HG02970 (cell line): ENCODE data around the gene SOCS2.

Experiments used
- ATAC-seq: cut with Tn5 transposase; IDR thresholded peaks from one replicate; pipeline ENCODE4 v1.9.1; 2021; ENCODE audit warnings: mild to moderate bottlenecking, moderate library complexity, moderate number of reproducible peaks; ENCODE audit not compliant: unreplicated experiment, low FRiP score

The SOCS2 gene

DNA sequence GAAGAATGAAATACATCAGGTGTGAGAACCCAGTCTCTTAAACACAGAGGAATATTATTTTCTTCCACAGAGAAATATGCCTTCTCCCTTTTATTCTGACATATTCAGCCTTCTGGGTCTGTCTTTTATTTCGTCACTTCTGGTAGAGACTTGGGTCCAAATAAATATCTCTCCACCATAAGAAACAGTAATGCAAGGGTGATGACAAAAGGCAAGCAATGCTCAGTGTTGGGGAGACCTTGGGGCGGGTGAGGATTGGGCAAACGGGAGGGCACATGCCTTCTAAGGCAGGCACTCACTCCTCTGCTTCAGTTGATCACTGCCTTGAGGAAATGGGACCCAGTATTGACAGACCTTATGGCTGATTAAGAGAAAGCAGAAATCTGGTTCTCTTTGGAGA, 6.7 kb upstream of the SOCS2 start:
- ATAC-seq: no peak

DNA sequence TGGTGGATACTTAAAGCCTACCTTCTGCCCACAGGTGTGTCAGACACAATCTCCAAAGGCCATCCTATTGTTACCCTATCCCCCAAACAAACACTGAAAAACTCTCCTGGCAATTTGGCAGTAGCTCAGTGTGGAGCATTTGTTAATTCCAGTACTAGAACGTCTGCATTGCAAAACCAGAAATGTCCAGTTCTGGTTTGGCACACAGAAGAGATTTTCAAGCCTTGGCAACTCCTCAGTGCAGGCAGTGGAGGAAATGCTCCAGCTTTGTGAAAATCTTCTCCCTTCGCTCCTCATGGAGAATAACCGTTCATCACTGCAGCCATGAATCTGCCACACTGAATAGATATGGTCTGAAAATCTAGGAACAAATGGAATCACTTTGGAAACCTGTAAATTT, 5.3 kb upstream of the SOCS2 start:
- no peak for ATAC-seq

DNA sequence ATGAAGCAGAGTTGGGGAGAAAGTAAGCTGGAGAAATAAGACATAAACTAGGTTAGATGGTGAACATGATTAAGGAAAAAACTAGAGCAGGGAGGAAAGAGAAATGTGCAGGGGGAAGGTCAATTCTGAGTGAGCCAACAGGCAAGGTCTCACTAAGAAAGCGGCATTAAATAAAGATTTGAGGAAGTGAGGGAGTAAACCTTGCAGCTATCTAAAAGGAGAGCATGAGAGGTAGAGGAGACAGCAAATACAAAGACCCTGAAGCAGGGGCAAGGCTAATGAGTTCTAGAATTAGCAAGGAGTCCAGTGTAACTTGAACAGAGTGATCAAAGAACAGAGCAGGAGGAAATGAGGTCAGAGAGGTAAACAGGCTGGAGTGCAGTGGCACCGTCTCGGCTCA, 4.4 kb upstream of the SOCS2 start:
- ATAC-seq: no peak

DNA sequence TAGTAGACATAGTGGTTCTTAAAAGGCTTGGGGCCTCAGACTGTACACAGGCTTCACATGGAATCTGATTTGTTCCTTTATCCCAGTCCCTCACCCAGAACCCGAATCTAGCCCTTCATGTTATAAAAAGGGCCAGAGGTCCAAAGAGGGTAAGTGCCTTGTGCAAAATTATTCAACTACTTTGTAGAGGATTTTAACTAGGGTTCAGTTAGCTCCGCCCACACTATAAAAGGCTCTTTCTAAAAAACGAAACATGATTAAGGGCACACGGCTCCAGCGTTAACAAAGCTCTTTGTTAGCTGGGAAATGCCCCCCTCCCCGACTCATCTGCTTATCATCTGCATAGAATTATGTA, 3.2 kb upstream of the SOCS2 start:
- ATAC-seq: no peak

DNA sequence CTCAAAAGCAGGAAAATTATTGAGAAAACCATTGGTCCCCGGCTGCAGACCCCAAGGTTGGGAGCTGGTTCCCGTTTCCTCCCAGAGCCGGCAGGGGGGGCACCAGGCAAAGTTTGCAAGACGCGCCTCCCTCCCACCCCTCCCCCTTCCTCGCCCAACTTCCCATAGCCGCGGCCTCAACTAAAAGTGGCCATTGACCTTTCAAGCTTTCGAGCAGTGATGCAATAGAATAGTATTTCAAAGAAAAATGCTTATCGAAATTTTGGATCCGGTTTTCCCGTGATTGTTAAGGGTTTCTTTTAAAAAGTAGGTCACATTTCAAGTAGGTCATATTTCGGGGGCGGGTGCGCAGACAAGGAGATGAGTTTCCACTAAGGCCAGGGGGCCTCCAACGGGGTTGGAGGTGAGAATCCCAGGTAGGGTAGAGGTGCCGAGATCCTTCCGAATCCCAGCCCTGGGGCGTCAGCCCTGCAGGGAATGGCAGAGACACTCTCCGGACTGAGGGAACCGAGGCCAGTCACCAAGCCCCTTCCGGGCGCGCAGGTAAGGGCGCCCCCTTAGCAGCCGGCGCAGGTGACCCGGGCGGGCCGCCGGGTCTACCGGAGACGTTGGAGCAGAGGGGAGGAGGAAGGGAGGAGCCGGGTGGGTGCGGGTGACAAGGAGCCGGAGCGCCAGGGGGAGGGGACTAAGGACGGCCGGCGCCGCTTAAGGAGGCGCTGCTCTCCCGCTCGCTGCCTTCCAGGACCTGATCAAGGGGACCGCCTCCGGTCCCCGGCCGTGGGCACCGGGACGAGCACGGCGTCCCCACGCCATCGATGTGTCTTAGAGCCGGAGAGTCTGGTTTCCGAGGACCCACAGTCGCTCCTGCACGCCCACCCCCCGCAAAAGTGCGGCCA, 2.6 kb upstream of the SOCS2 start:
- ATAC-seq: no peak

DNA sequence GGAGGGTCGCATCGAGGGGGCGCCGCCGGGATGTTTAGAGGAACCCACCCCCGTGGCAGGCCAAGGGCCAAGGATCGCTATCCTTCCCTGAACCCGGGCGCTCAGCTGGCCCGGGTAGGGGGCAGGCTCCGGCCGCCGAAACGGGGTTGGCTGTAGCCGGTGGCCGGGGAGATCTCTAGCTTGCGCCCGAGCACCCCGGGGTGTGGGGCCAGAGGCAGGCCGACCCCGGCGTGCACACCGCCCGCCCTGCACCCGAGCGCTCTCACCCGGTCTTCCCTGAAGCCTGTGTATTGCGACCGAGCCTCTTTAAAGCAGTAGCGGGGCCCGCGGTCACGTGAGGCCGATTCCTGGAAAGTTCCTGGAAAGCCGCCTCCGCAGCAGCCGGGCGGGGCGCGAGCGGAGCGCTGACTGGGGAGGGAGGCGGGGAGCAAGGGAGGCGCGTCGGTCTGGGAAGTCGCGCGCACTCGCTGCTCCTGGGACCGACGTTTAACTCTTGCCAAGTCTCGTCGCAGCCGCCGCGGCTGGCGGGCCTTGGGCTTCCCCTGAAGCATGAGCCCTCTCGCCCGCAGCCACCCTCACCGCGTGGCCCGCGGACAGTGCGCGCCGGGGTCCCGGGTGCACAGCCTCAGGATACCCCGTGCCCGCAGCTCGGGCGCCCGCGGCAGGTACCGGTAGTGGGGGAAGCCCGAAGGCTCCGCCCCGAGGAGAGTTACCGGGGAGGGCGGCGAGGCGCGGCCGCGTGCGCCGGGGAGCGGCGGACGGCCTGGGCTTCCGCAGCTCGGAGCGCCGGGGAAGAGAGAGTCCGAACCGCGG, 1.7 kb upstream of the SOCS2 start:
- ATAC-seq: peak; percentile 38

DNA sequence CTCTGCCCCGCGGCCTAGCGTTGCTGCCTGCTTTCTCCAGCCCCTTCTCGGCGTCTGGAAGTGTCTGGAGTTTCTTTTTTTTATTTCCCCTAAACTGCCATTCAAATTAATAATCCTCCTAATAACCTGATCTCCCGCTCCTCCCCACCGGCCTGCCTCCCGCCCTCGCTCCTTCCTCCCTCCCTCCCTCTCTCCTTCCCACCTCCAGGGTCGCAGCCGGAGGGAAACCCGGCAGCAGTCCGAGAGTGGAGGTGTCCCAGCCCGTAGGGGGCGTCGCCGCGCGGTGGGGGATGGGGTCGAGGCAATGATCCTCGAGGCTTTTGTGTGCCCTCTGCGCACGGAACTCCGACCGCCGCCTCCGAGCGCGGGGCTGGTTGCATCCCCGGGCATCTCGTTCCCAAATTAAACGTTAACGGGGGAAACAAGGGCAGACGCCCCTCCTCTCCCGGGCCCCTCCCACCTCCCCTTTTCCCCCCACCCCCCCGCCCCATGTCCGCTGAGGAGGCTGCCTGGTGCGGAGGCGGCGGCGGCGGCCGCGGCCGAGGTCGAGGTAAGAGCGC, 1.0 kb upstream of the SOCS2 start:
- peak; percentile 3 for ATAC-seq

DNA sequence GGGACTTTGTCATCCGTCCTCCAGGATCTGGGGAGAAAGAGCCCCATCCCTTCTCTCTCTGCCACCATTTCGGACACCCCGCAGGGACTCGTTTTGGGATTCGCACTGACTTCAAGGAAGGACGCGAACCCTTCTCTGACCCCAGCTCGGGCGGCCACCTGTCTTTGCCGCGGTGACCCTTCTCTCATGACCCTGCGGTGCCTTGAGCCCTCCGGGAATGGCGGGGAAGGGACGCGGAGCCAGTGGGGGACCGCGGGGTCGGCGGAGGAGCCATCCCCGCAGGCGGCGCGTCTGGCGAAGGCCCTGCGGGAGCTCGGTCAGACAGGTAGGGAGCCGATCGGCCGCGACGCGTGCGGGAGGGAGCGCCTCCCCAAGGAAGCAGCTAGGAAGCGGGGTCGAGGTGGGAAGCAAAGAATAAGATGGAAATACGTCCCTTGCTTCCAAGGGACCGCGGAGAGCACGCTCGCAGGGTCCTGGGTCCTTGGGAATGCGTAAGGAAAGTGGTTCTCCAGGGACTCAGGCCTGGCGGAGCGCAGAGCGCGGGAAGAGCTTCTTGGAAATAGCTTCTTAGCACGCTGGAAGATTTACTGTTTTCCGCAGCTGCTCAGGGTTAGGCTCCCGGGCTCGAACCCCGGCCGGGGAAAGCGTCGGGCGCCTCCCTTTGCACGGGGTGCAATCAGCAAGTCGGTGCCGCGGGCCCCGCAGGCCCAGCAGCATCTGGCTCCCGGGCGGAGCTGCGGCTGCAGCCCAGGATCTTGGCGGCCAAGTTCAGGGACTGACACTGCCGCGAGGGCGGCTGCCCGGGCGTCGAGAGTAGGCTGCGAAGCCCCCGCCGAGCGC, 457 bp downstream of the SOCS2 start:
- ATAC-seq: no peak

DNA sequence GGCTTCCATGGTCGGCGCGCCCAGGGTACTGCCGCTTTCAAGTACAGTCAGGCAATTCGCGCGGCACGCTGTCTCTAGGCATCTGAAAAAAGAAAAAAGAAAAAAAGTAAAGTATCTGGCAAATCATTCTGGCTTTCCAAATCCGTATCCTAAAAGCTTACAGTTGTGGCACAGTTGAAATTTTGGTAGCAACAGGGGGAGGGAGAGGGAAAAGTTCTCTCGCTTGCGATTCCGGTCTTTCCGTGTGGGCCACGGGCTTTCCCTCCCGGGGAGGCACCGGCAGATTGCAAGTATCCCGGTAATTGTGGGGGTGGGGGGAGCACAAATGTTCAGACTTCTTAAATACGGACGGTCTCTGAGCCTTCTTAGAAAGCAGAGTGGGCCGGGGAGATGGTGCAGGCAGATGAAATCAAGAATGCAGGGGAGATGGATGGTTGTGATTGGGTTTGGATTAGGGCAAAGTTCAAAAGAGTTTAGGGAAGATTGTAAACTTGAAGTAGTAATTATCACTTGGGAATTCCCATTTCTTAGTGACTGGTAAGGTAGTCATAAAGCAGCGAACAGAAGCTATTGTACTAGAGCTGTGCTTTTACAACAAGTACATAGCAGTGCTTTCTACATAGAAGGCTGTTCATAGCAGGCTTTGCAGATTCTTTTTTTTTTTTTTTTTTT, 1.2 kb downstream of the SOCS2 start:
- ATAC-seq: no peak

DNA sequence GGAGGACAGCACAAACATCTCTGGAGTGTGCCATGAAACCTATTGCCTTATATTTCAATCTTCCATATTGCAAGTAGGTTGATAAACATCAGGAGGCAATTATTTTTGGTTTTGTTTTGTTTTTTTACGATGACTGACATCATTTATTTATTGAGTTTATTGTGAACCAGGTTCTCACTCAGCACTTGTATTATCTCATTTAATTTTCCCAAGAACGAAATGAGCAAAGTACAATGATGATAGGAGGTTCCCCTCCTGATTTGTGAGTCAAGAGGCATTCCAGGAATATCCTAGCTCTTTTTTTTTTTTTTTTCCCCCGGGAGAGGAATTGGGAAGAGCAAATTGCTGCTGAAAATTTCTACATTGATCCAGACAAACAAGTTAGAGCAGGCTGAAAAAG, 4.7 kb downstream of the SOCS2 start:
- ATAC-seq: no peak

DNA sequence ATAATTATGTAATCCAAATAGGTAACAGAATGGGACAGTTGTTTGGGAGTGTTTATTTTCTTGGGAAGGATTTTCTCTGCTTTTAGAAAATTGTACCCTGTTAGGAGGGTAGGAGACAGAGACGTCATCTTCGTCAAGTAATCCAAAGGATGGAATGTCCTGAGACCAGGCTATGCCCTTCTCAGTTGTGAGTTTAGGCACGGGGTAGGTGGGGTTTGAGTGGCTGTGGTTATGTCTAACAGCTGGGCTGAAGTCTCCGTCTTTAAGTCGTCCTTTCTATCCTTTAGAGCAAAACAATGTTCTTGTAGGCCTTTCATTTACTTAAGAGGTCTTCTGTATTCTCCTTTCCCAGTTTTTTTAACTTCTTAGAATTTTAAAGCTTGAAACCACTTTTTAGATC, 5.7 kb downstream of the SOCS2 start:
- no peak for ATAC-seq

DNA sequence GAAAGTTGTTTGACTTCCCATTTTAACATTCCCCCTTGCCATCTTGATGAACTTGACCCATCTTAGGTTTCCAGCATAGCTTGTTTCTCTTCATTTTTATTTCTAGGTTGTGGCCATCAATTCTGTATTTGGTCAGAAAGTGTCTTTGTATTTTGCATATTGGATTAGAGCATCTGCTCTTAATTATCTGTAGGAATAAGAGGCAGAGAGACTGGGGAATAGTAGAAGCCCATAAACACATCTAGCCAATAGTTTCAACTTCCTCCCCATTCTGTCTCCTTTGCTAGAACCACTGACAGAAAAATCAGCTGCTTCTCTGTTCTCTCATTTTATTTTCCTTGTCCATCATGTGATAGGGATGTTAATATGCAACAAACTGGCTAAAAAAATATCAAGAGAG, 8.2 kb downstream of the SOCS2 start:
- ATAC-seq: no peak

DNA sequence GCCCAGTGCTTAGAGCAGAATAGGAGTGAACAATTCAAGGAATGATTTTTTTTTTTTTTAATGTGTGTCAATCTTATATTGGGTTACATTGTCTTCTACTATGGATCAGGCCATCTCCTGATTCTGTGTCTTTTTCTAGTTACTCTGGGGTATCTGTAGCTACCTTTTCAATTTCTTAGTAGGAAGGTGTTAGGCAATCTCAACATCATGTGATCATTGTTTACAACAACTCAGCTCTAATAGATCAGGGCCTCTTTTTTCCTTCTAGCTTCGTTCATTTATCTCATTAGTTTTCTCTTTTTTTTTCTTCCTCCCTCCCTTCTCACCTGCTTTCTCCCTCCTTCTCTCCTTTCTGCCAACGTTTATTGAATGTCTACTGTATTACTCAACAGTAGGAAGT, 8.9 kb downstream of the SOCS2 start:
- ATAC-seq: no peak

DNA sequence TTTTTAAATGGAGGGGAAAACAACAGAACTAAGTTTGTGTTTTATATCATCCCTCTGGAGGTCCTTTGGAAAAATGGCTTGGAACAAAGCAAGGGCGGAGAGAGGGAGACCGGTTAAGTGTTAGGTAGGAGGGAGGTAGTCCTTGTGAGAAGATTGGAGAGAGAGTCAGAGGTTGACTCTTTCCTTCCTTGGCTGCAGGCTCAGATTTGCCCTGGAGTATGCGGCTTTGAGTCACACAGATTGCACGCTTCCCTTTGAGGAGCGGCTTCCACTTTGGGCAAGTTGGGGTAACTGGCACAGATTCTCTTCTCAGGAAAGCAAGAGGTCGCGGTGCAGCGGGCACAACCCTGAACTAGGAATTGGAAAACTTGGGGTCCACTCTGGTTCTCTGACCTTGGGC, 9.9 kb downstream of the SOCS2 start:
- no peak for ATAC-seq

DNA sequence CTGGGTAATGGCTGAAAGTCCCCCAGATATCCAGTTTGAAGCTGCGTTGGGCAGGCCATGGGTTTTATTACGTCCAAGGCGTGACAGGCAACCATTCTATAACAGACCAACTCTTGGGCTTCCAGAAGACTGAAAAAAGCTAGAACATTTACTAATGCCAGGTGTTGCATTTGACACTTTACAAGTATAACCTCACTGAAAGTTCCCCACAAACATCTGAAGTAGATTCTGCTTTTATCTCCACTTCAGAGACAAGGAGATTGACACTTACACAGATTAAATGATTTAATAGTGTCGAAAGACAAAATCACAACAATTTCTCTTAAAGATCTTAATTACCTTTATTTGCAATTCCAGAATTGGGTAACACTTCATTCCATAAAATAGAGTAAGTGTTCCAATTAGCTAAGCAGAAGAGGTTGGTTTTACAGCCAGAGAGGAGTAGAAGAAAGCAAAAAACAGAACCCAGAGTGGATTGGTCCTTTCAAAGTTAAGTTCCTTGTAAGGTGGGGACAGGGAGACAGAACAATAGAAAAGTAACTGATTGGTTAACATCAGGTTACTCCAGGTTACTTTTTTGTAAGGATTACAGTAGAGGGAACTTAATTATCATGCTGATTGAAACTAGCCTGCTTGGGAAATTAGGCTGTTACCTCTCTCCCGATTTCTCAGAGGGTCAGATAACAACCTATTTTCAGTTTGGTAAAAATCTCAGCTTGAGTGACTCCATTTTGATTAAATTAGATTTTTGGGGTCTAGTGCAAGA, 11.3 kb downstream of the SOCS2 start:
- ATAC-seq: no peak

DNA sequence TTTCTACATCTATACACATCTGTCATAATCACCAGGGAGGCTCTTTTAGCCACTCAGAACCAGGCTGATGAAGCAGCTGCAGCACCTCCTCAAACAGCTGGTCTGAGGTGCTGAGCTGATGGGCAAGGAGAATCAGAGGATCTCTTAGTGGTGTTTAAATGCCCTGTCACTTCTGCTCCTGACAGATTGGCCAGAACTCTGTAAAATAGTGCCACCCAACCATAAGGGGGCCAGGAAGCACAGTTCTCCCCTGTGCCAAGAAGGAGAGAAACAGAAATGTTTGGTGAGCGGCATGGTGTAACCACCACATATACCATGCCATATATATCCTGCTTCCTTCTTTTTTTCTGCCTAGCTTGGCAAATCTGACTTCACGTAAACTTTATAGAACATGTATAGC, 12.8 kb downstream of the SOCS2 start:
- ATAC-seq: no peak

DNA sequence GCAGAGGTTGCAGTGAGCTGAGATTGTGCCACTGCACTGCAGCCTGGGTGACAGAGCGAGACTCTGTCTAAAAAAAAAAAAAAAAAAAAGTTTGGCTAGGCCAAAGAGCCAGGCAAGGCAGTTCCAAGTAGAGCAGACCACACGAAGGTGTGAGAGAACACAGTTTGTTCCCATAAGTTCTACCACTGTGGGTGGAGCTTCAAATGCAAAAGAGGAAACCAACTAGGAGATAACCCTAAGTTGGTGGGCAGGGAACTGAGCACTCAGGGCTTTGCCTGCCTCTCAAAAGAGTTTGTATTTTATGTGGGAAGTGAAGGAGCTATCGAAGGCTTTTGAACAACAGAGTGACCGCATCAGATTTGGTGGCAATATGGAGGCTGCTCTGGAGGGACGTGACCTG, 15.1 kb downstream of the SOCS2 start:
- ATAC-seq: no peak

DNA sequence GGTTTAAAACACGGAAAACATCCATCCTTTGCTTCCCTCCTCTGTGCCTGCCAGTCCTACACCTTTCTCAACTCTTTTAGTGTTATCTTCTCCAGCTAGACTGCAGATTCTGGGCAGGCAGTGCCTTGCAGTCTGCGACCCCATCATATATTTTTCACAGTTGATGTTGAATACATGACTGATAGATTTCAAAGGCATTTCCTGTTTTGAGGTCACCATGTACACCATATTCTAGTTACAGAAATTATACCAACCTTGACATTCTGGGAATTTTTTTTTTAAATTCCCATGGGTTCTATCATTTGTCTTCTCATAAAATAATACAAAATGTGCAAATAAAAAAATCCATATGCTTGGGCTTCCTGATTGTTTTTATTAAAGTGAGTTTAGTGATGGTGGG, 16.6 kb downstream of the SOCS2 start:
- no peak for ATAC-seq

DNA sequence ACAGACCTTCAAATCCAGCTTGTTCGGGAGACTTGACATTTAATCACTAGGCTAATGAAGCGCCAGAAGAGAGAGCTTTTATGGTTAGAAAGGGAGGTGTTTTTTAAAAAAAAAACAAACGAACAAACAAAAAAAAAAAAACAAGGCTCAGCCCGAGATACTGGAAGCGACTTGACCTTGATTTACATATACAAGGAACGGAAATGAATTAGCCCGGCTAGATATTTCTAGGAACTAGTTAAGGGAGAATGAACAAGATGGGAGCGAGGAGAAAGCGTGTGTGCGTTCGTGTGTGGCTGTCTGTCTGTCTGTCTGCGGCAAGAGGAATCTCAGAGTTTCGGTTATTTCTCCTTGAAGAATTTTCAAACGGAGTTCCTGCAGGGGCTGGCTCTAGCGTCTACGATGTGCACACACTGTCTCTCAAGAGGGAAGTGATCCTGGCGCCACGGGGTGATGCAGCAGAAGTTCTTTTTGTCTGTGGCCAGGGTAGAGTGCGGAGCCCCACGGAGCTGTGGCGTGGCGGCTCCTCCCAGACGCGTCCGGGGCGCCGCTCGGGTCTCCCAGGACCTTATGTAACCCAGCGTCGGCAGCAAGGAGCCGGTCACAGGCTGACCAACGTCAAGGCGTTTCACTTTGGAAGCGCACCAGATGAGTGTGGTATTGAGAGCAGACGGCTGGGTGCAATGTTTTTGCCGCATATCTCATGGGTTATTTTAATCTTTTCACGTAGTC, 18.8 kb downstream of the SOCS2 start:
- ATAC-seq: no peak
